GM19239 (cell line): ENCODE data around the gene VAPB.
"Not testable (repeated sequence)": the region's sequence is repeated elsewhere in the genome, so short reads cannot be mapped to it uniquely, and the experiment has no call there.

Experiments
- DNase-seq: peaks from one replicate; pipeline ENCODE4 v3.0.0; 2011; ENCODE audit warnings: low spot score; ENCODE audit not compliant: insufficient read length
- FAIRE-seq: peaks from 2 replicates; lab custom pipeline; 2011; peaks lifted over from hg19 to GRCh38; lab: Jason Lieb, UNC

VAPB gene, protein sequence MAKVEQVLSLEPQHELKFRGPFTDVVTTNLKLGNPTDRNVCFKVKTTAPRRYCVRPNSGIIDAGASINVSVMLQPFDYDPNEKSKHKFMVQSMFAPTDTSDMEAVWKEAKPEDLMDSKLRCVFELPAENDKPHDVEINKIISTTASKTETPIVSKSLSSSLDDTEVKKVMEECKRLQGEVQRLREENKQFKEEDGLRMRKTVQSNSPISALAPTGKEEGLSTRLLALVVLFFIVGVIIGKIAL

GRCh38 chr20:58388882-58389323, at the start of gene VAPB:
VAPB (plus strand) TSS chr20:58389229; CDS start chr20:58389460, 231 bp downstream.
- peak; percentile 81 for DNase-seq
- peak; percentile 79 for FAIRE-seq

GRCh38 chr20:58339741-58340140, 49.3 kb upstream of the VAPB start:
- FAIRE-seq = no peak

GRCh38 chr20:58340151-58340550, 48.9 kb upstream of the VAPB start:
- FAIRE-seq (no peak), DNase-seq (no peak)

More at GRCh38 chr20:58339741-58340140, 49.3 kb upstream of the VAPB start:
- no peak for DNase-seq

- FAIRE-seq (no peak), DNase-seq (no peak)
These were observed 48.2 kb upstream of the VAPB start for GRCh38 chr20:58340853-58341252.

GRCh38 chr20:58342104-58342945, 46.7 kb upstream of the VAPB start:
- FAIRE-seq (no peak), DNase-seq (no peak)

DNA sequence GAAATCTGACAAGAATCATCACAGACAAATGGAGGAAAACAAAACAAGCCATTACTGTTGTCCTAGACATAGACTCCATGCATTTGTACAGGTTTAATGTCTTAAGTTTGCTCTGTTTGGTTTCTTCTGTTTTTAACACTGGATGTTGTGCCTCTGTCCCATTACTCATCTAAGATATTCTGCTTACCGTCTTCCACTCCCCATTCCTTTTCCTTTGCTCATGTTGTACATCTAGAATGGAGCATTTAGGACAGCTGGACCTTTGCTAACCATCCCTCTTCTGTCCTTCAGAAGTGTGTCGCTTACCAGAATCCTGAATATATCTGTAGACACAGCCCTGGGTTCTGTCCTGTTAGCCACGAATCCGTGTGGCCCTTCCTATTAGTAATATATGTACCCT, 44.3 kb upstream of the VAPB start:
- no peak for FAIRE-seq

GRCh38 chr20:58349570-58349969, 39.5 kb upstream of the VAPB start:
- no peak for DNase-seq
- FAIRE-seq = no peak

More for the DNA sequence above, 44.3 kb upstream of the VAPB start:
- DNase-seq = no peak

GRCh38 chr20:58352468-58352867, 36.6 kb upstream of the VAPB start:
- DNase-seq = no peak
- no peak for FAIRE-seq

DNA sequence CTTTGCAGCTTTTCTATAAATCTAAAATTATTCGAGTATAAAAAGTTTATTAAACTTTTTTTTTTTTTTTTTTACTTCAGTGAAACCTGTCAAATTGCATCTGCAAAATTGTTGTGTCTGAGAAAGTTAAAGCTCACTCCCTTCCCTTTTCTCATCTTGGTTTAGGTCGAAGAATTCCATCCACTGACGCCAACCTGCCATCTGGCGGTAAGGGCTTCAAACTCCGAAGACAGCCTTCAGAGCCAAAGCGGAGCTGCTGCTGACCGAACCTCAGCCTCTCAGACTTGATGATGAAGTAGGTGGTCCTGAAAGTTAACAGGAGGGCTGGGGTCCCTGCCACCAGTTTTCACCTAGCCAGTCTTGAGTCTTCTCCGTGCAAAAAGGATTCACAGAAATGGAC, 29.6 kb upstream of the VAPB start:
- FAIRE-seq (no peak), DNase-seq (no peak)

DNA sequence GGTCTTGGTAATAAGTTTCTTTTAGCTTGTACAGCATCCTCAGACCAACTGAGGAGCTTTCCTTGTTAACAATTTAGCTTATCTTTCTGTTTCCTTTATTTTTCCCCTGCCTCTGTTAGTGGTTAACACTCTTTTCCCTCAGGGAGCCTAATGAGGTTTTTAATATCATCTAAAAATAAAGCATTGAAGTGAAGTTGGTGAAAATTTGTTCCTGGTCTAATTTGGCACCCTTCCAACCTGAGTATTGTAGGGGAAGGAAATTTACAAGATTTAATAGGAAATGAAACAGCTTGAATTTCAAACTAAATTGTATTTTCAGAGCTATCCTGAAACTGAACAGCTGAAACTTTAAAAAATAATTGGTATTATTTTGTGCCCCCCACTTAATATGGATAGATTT, 28.1 kb upstream of the VAPB start:
- DNase-seq = no peak
- no peak for FAIRE-seq

DNA sequence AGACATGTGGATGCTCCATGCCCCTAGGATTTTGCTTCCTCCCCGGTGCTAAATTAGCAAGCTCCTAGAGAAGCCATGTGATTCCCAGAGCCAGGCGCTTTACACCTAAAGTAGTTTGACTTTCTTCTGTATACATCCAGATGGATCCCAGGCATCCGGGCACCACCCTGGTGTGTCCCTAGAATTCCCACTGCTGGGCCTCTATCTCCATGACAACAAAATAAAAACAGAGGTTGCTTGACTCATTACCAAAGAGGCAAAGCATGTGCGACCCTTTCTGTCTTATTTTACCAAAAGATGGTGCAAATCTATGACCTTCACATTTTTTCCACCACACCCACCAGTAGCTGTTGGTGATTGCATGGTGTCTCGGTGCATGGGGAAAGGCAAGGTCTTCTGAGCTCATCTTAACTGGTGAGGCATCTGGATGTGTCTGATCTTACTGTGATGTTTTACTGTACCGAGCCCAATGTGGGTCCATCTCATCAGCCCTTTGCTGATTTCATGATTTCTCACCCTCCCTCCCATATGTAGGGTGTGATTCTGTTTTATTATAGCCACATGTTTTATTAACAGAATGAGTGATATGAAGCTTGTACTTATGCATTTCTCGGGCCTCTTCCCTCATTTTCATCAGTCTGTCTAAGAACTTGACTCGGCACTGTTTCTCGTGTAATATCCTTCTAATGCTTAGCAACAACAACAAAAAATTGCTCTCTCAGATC, 27.4 kb upstream of the VAPB start:
- FAIRE-seq (no peak), DNase-seq (no peak)

DNA sequence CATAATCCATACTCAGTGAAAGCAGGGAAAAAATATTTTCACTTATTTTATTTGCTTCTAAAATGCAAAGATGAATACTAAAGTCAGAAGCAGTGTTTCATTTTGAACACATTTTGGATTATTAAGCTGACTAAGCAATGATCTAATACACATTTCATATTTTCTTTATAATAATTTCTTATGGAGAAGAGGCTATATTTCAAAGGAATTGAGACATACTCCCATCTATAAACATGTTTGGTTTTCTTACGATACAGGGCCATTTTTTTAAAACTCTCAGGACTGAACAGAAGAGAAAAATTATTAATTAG, 26.9 kb upstream of the VAPB start:
- FAIRE-seq = no peak
- DNase-seq = no peak

GRCh38 chr20:58362970-58363369, 26.1 kb upstream of the VAPB start:
- FAIRE-seq (no peak), DNase-seq (no peak)

- DNase-seq (no peak), FAIRE-seq (no peak)
These were observed 22.2 kb upstream of the VAPB start for GRCh38 chr20:58366866-58367265.

GRCh38 chr20:58372806-58373205, 16.2 kb upstream of the VAPB start:
- FAIRE-seq (no peak), DNase-seq (no peak)

DNA sequence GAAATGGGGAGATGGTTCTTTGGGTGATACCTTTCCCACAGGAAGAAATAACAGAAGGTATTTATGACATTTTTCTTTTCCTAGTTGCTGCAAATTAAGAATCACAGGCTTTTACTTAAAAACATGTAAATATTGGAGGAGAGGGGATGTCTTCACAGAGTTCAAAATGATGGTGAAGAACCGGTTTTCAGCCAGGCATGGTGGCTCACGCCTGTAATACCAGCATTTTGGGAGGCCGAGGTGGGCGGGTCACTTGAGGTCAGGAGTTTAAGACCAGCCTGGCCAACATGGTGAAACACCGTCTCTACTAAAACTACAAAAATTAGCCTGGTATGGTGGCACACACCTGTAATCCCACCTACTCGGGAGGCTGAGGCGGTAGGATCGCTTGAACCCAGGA, 15.7 kb upstream of the VAPB start:
- FAIRE-seq, DNase-seq: not testable (repeated sequence)

DNA sequence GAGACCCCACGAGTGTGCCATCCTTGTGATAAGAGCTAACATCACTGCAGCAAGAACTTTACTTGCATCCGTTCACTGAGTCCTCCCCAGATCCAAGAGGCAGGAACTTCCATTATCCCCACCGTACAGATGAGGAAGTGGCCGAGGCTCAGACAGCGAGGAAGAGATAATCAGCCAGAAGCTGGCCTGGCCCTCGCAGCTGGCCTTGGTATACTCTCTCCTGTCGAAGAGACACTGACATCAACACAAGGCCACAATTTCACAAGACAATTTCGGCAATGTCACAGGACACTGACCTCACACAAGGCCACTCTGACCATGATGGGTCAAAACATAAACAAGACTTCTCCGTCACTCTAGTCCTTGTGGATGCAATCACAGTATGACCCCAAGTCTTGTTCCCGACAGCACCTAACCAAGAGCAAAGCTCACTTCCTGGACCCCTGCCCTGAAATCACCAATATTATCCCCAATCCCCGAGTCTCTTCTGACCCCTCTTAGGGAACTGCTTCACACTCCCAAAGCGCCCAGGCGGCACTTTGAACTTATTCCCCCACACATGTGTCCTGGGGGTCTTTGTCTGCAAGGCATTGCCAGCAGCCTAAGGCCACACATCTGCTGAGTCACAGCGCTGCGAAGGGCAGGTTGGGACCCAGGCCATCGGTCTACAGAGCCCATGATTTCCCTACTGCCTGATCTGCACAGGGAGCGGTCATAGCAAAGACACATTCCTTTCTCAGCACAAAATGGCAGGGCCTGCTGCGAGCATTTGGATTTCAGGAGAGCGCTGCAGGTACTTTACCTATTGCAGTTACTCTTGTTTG, 14.8 kb upstream of the VAPB start:
- no peak for FAIRE-seq
- DNase-seq = no peak

- FAIRE-seq = no peak
- no peak for DNase-seq
These were observed 13.9 kb upstream of the VAPB start for GRCh38 chr20:58374906-58375758.

DNA sequence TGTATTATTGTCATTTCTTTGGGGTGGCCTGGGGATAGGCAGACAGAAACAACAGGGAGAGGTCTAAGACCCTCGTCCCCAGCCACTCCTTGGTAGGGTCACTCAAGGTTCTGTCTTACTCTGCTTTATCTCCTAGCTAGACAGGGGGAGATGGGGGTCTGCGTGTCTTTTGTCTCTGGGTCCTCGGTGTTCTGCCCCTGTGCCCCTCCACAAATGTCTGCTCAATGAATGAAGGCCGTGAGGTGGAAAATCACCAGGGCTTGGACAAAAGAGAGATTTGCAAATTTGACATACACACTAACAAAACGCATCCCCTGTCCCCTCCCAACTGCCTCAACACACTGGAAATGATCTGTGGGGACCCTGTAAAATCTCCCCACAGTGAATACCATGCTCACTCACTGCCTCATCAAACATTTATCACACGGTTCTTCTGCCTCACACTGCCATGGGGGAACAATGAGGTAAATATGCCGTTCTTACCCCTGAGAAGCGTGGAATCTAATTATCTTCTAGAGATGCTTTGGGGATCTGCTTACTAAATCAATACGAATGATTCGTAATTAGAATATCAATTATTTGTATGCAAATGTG, 13.2 kb upstream of the VAPB start:
- FAIRE-seq (no peak), DNase-seq (no peak)
